GM19397 (cell line): ENCODE results near the gene DCUN1D2.
"Not testable (repeated sequence)": the region's sequence is repeated elsewhere in the genome, so short reads cannot be mapped to it uniquely, and the experiment has no call there.

Source experiments
- ATAC-seq: cut with Tn5 transposase; IDR thresholded peaks from one replicate; pipeline ENCODE4 v1.9.1; 2021; ENCODE audit warnings: mild to moderate bottlenecking, moderate library complexity; ENCODE audit not compliant: unreplicated experiment

The DCUN1D2 gene

GRCh38 chr13:113468472-113469201 is 21.9 kb downstream of the DCUN1D2 start:
- no peak for ATAC-seq

- no peak for ATAC-seq
Observed at GRCh38 chr13:113468029-113468428, 22.5 kb downstream of the DCUN1D2 start.

- no peak for ATAC-seq
Observed at GRCh38 chr13:113466383-113466782, 24.1 kb downstream of the DCUN1D2 start.

GRCh38 chr13:113465300-113465699 is 25.2 kb downstream of the DCUN1D2 start:
- no peak for ATAC-seq

DNA sequence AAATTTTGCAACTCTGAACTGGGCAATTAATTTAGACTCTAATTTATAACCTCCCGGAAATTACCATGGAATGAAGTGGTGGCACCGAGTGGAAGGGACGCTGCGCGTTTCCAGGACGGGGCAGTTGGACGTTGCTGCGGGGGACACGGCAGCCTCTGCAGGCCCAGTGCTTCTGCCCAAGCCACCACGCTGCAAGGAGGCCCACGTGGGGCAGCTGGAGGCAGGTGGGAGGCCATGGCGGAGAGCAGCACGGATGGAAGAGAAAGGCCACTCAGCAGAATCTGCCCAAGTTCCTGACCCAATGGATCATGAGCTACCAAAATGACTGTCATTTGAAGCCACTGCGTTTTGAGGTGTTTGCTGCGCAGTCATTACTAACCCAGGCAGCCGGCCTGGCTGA is 26.0 kb downstream of the DCUN1D2 start:
- no peak for ATAC-seq

DNA sequence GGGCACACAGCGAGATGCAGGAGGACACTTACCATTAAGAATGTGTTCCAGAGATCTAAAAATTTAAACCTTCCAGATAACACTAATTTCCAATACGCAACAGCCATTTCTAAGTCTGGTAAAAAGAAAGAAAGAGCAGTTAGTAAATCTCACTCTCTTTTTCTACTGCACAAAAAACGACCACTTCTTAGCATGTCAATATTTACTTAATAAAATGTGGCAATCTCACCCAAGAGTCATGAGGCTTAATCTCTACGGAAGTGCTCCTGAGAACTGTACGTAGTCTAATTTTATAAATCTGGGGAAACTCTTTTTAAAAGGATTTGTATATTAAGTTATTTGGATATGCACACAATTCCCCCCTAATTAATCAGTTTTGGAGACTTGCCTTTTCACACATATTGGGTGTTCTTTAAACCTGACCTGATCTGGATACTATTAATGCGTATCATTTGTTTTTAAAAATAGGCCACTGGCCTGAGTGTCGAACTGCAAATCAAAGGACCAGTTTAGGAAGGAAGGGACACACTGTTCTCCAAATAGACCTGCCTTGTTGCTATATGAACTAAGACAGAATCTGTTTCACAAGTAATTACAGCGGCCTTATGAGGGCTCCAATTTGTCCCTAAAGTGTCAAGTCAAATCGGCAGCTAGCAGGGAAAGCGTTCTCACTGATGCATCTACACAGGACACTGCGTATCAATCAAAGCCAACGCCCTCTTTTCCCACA is 29.3 kb downstream of the DCUN1D2 start:
- ATAC-seq: no peak

DNA sequence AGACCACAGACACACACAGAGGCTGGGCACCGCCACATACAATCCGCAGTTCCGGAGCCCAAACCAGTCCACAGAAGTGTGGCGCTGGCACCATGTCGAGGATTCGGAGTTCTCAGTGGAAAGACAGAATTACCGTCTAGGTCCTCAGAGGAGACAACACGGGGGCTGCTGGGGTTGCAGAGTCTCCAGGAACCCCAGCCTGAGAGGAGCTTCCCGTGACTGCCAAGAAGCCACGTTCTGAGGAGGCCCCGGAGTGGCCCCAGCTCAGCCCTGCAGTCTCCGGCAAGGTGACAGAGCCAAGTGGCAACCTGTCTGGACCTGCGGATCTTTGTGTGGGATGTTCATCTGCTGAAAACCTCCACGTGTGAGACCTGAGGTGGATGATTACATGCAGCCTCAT is 29.9 kb downstream of the DCUN1D2 start:
- ATAC-seq: no peak

DNA sequence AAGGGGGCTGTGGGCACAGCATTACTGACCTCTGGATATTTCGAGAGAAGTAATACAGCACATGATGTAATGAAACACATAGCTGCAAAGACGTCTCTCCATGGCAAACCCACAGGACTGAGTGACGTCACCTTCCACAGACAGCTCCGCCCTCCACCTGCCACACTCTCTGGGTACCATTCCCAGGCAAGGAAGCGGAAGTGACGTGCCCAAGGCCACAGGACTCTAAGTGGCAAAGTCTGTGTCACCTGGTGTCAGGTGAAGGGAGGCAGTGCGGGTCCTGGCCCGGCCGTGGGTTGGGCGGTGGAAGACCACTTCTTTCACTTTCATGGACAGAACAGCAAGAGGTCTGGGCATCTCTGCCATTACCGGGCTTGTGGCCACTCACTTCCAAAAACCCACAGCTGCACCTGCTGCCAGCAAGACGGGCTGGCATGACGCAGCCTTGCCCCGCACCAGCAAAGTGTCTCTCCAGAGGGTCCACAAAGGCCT is 30.4 kb downstream of the DCUN1D2 start:
- no peak for ATAC-seq

DNA sequence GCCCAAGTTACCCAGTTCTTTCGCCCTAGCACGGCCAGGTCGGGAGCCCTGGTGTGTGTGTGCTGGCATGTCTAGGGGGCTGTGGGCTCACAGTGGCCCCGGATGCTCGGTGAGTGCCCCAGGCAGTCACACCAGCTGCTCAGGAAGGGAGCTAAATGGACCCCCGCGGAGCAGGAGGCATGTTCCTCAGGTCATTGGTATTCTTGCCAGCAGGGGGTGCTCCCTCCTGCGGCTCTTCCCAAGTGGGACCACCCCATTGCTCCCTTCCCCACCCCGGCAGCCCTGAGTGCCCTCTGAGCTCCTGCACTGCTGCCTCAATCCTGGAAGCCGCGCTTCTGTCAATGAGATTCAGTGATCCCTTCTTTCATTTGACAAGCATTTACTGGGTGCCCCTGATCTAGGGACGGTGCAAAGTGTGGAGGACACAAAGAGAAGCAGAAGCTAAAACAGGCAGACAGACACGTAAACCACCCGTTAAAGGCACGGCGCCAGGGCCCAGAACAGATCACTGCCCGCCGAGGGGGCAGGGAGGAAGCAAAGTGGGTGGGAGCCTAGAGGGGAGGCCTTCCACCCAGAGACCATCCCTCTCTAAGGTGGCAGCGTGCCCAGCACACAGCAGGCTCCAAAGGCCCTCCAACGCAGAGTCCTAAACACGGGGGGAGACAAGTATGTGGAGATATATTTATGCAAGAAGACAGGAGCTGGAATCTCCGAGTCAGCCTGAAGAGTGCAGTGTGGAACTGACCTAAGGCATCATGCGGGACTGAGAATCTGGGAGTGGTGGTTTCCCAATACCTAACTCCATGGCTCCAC is 32.1 kb downstream of the DCUN1D2 start:
- ATAC-seq: no peak

DNA sequence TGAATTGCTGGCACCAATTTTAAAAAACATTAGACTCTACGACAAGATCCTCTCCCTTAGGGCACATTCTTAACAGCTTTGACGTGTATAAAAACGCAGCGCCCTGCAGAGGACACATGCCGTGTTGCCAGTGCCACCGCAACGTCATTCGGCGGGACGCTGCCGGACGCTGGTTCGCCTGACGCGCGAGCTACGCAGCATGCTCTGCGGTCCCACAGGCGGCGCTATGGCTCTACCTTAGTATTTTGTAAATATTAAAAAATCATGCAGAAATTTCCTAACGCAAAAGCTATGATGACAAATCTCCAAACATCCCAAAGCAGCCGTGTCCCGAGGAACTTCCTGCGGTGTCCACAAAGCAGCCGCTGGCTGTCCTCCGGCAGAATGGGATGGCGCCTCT is 33.0 kb downstream of the DCUN1D2 start:
- ATAC-seq: no peak

- ATAC-seq: no peak
Observed at GRCh38 chr13:113456116-113456702, 34.3 kb downstream of the DCUN1D2 start.

GRCh38 chr13:113455384-113455783 is 35.1 kb downstream of the DCUN1D2 start:
- ATAC-seq: no peak

- no peak for ATAC-seq
Observed at GRCh38 chr13:113454936-113455335, 35.6 kb downstream of the DCUN1D2 start.

GRCh38 chr13:113452942-113453901 is 37.3 kb downstream of the DCUN1D2 start, which contains the start of gene ADPRHL1:
Gene ADPRHL1, minus strand, starts transcription at chr13:113453488. Its CDS starts 51 bp downstream, at chr13:113453437.
- no peak for ATAC-seq

- no peak for ATAC-seq
Observed at GRCh38 chr13:113452466-113452865, 38.0 kb downstream of the DCUN1D2 start.

- ATAC-seq: no peak
Observed at GRCh38 chr13:113451951-113452421, 38.5 kb downstream of the DCUN1D2 start.

DNA sequence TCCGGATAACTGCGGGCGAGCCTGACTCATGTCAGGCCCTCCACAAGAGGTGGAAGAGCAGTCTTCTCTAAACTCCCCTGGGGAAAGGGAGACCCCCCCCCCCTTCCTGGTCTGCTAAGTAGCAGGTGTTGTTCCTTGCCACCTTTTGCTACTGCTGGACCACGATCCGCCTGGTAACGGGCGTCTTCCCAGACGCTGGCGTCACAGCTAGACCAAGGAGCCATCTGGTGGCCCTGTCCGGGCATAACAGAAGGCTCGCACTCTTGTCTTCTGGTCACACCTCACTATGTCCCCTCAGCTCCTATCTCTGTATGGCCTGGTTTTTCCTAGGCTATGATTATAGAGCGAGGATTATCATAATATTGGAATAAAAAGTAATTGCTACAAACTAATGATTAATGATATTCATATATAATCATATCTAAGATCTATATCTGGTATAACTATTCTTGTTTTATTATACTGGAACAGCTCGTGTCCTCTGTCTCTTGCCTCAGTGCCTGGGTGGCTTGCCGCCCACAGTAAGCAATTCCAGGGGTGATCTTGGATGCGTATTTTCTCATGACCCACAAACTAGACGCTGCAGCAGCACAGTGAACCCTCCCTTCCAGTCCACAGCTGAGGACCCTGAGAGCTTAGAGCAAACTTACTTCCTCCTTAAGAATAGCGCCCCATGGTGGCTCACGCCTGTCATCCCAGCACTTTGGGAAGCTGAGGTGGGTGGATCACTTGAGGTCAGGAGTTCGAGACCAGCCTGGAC is 39.5 kb downstream of the DCUN1D2 start:
- ATAC-seq: not testable (repeated sequence)

- ATAC-seq: not testable (repeated sequence)
Observed at GRCh38 chr13:113450348-113450744, 40.2 kb downstream of the DCUN1D2 start.
